ENCODE results near the gene ZNF579. TPM values are rescaled to one million over a fixed set of nuclear protein-coding genes. Genes with fewer than 3 reads are reported as not detected.

Gene ZNF579
- total RNA-seq, 2 experiments from 2014 or later = 6.1 to 6.5 TPM

Other genes starting within 250 kb of the ZNF579 start
- gene KMT5C, start 241.0 kb downstream of the ZNF579 start, total RNA-seq = 10 to 100 TPM; 45.9 to 47.1 TPM
- gene COX6B2, start 226.1 kb downstream of the ZNF579 start, total RNA-seq = under 1 TPM; 0.57 to 0.64 TPM
- gene GARIN5B, start 217.6 kb downstream of the ZNF579 start, total RNA-seq = not detected
- gene IL11, start 210.4 kb downstream of the ZNF579 start, total RNA-seq = not detected
- gene TMEM190, start 204.0 kb downstream of the ZNF579 start, total RNA-seq = not detected
- gene TMEM238, start 196.6 kb downstream of the ZNF579 start, total RNA-seq = 10 to 100 TPM in 1 of 2 experiments, 1 to 10 TPM in 1; 9.9 to 10.2 TPM
- 1,000 to 10,000 TPM; 3,327 to 3,354 TPM for gene RPL28, start 194.9 kb downstream of the ZNF579 start, total RNA-seq
- 100 to 1,000 TPM; 294 to 307 TPM for gene UBE2S, start 173.1 kb downstream of the ZNF579 start, total RNA-seq
- not detected for gene SHISA7, start 137.5 kb downstream of the ZNF579 start, total RNA-seq
- 10 to 100 TPM; 18.6 to 20.5 TPM for gene ISOC2, start 119.2 kb downstream of the ZNF579 start, total RNA-seq
- not detected for gene C19orf85, start 116.1 kb downstream of the ZNF579 start, total RNA-seq
- gene ZNF628, start 104.2 kb downstream of the ZNF579 start, total RNA-seq = 1 to 10 TPM; 6.0 to 6.1 TPM
- gene NAT14, start 95.7 kb downstream of the ZNF579 start, total RNA-seq = 1 to 10 TPM; 7.6 to 8.0 TPM
- gene SSC5D, start 92.4 kb downstream of the ZNF579 start, total RNA-seq = under 1 TPM; 0.25 to 0.48 TPM
- not detected for gene SBK2, start 43.7 kb downstream of the ZNF579 start, total RNA-seq
- not detected for gene SBK3, start 35.3 kb downstream of the ZNF579 start, total RNA-seq
- 10 to 100 TPM; 12.8 to 14.8 TPM for gene FIZ1, start 18.7 kb upstream of the ZNF579 start, total RNA-seq
- gene ZNF524, start 19.4 kb upstream of the ZNF579 start, total RNA-seq = 10 to 100 TPM; 20.9 to 23.0 TPM
- gene ZNF865, start 24.8 kb upstream of the ZNF579 start, total RNA-seq = 10 to 100 TPM; 10.8 to 11.2 TPM
- 1 to 10 TPM; 3.7 to 4.0 TPM for gene ZNF784, start 43.7 kb upstream of the ZNF579 start, total RNA-seq
- 10 to 100 TPM; 18.1 to 18.7 TPM for gene ZNF580, start 60.2 kb upstream of the ZNF579 start, total RNA-seq
- gene ZNF581, start 62.8 kb upstream of the ZNF579 start, total RNA-seq = 10 to 100 TPM; 18.0 to 20.7 TPM
- 1 to 10 TPM; 4.2 to 4.4 TPM for gene CCDC106, start 67.4 kb upstream of the ZNF579 start, total RNA-seq
- gene U2AF2, start 74.2 kb upstream of the ZNF579 start, total RNA-seq = 100 to 1,000 TPM; 285 to 293 TPM
- 10 to 100 TPM; 23.4 TPM for gene EPN1, start 94.4 kb upstream of the ZNF579 start, total RNA-seq
- not detected for gene NLRP9, start 157.6 kb upstream of the ZNF579 start, total RNA-seq
- gene RFPL4A, start 178.2 kb upstream of the ZNF579 start, total RNA-seq = not detected
- gene RFPL4AL1, start 188.3 kb upstream of the ZNF579 start, total RNA-seq = not detected

Data from activated naive CD4-positive, alpha-beta T cell treated with anti-CD3 and anti-CD28 coated beads for 36 hours (primary cell).